ENCODE measurements around the gene BEND7. TPM values are rescaled to one million over a fixed set of nuclear protein-coding genes. Genes with fewer than 3 reads are reported as not detected.
A peak's percentile ranks its signal among the peaks of the same experiment; 100 is the strongest.

BEND7 gene
- total RNA-seq, 6 experiments from 2014 or later, result 0.14 to 2.0 (median 0.49) TPM

GRCh38 chr10:13462551-13462950, 66.3 kb downstream of the BEND7 start:
- DNase-seq, result no peak
- TF ChIP-seq CTCF (IDR thresholded peaks at IDR 0.05), result no peak
- peaks cover 9% of the 10 kb centered on the region; the same call in 1 of the 2 replicates for H3K4me1 Mint-ChIP-seq (ENCODE audit: low read depth)
- H3K9me3 Mint-ChIP-seq, result peaks cover 13% of the 10 kb centered on the region
- no peaks in the 10 kb centered on the region for H3K36me3 Mint-ChIP-seq (ENCODE audit: low read depth)
- peaks cover 10% of the 10 kb centered on the region for H3K27me3 Mint-ChIP-seq (ENCODE audit: insufficient read depth)
- no peak overlapping the region for H3K4me3 Mint-ChIP-seq
- no peak overlapping the region for H3K27ac Mint-ChIP-seq

GRCh38 chr10:13458687-13459012, 70.2 kb downstream of the BEND7 start:
- H3K27ac Mint-ChIP-seq, result no peak overlapping the region
- no peak overlapping the region for H3K4me3 Mint-ChIP-seq
- no peak for DNase-seq
- no peaks in the 10 kb centered on the region for H3K36me3 Mint-ChIP-seq (ENCODE audit: low read depth)
- TF ChIP-seq CTCF (IDR thresholded peaks at IDR 0.05), result no peak
- H3K9me3 Mint-ChIP-seq, result peaks cover 13% of the 10 kb centered on the region
- H3K27me3 Mint-ChIP-seq (ENCODE audit: insufficient read depth), result peaks cover 18% of the 10 kb centered on the region
- peaks cover 9% of the 10 kb centered on the region; the same call in 1 of the 2 replicates for H3K4me1 Mint-ChIP-seq (ENCODE audit: low read depth)

- TF ChIP-seq CTCF (IDR thresholded peaks at IDR 0.05), result no peak
- H3K9me3 Mint-ChIP-seq, result peaks cover 13% of the 10 kb centered on the region
- no peak for DNase-seq
- peaks cover 18% of the 10 kb centered on the region for H3K27me3 Mint-ChIP-seq (ENCODE audit: insufficient read depth)
- no peak overlapping the region for H3K27ac Mint-ChIP-seq
- peaks cover 9% of the 10 kb centered on the region; the same call in 1 of the 2 replicates for H3K4me1 Mint-ChIP-seq (ENCODE audit: low read depth)
- no peaks in the 10 kb centered on the region for H3K36me3 Mint-ChIP-seq (ENCODE audit: low read depth)
- no peak overlapping the region for H3K4me3 Mint-ChIP-seq
These were observed 70.7 kb downstream of the BEND7 start for GRCh38 chr10:13457958-13458686.

- Mint-ChIP-seq H3K9me3 (no peaks in the 10 kb centered on the region), H3K4me3 (no peak overlapping the region), H3K4me1 (ENCODE audit: low read depth) (peaks cover 8% of the 10 kb centered on the region), H3K27ac (no peak overlapping the region), H3K27me3 (ENCODE audit: insufficient read depth) (peaks cover 14% of the 10 kb centered on the region), H3K36me3 (ENCODE audit: low read depth) (no peaks in the 10 kb centered on the region)
- no peak for DNase-seq
- no peak for TF ChIP-seq CTCF (IDR thresholded peaks at IDR 0.05)
These were observed 74.9 kb downstream of the BEND7 start for GRCh38 chr10:13453896-13454295.

- Mint-ChIP-seq H3K4me1 (ENCODE audit: low read depth) (peaks cover 8% of the 10 kb centered on the region), H3K36me3 (ENCODE audit: low read depth) (no peaks in the 10 kb centered on the region), H3K4me3 (no peak overlapping the region), H3K9me3 (no peaks in the 10 kb centered on the region), H3K27me3 (ENCODE audit: insufficient read depth) (peaks cover 17% of the 10 kb centered on the region), H3K27ac (no peak overlapping the region)
- TF ChIP-seq CTCF (IDR thresholded peaks at IDR 0.05), result no peak
- DNase-seq, result peak; percentile 35
These were observed 78.7 kb downstream of the BEND7 start for GRCh38 chr10:13450069-13450468.
